HG03135 (cell line): Measurements from ENCODE around the gene TP53RK.

ENCODE experiments used
- ATAC-seq: cut with Tn5 transposase; IDR thresholded peaks from one replicate; pipeline ENCODE4 v1.9.1; 2021; ENCODE audit warnings: mild to moderate bottlenecking, moderate library complexity; ENCODE audit not compliant: unreplicated experiment

Gene TP53RK

DNA sequence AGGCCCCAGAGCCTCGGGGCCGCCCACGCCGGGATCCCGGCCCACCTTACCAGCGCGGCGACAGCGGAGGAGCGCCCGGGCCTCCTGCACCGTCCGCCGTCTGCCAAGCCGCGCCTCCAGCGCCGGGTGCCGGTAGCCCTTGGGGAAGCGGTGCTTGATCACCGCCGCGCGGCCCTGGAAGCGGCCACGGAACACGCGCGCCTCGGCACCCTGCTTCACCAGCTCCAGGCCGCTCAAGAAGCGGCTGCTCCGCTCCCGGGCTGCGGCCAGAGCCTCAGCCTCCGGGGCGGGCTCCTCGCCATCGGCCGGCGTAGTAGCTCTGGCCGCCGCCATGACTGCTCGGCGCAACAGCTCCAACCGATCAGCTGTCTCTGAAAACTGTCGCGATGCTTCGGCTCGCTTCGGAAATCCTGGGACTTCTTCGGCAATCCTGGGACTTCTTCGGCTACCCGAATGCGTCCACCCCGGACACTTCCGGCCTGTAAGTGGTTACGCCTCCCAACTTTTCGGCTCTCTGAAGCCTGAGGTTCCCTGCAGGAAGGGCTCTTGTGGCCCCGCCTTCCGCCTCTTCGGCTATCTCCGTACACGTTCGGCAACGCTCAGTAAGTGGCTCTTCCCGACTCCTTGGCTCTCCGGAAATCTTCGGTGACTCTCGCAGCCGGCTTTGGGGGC is at the start of gene TP53RK:
Gene TP53RK, minus strand, starts transcription at position 363 of the 672 bp plus-strand sequence. Its CDS starts 30 bp downstream, at position 333.
- peak; percentile 95 for ATAC-seq

DNA sequence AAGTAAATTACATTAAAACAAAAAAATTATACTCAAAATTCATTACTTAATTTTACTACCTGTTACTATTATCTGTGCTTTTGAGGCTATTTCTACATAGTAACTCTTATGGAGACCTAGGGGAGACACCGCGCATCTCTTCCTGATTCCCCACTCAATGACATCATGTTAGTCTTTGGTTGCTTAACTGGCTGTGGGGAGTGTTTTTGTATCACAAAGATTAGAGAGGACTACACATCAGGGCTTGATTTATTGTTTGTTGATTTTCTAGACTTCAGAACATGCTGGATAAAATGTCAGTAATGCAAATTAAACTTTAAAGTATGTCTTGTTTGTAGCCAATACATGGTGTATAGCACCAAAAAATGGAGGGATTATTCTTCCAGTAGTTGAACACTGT is 46.2 kb upstream of the TP53RK start:
- no peak for ATAC-seq

DNA sequence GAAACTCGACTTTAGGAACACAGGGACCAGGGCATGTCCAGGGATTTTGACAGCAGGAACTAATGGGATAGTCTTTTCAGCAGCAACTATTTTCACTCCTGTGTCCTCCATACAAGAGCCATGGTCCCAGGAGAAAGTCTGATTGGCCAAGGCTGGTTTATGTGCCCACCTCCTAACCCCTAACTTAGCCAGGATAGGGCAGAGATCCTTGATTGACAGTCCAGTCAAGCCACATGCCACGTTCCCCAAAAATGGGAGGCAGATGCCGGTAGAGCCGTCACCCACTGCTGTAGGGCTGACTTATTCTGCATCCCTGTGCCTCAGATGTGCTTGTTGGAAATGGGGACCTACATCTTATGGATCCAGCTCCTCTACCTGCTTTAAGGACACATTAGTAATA is 42.5 kb upstream of the TP53RK start:
- no peak for ATAC-seq

DNA sequence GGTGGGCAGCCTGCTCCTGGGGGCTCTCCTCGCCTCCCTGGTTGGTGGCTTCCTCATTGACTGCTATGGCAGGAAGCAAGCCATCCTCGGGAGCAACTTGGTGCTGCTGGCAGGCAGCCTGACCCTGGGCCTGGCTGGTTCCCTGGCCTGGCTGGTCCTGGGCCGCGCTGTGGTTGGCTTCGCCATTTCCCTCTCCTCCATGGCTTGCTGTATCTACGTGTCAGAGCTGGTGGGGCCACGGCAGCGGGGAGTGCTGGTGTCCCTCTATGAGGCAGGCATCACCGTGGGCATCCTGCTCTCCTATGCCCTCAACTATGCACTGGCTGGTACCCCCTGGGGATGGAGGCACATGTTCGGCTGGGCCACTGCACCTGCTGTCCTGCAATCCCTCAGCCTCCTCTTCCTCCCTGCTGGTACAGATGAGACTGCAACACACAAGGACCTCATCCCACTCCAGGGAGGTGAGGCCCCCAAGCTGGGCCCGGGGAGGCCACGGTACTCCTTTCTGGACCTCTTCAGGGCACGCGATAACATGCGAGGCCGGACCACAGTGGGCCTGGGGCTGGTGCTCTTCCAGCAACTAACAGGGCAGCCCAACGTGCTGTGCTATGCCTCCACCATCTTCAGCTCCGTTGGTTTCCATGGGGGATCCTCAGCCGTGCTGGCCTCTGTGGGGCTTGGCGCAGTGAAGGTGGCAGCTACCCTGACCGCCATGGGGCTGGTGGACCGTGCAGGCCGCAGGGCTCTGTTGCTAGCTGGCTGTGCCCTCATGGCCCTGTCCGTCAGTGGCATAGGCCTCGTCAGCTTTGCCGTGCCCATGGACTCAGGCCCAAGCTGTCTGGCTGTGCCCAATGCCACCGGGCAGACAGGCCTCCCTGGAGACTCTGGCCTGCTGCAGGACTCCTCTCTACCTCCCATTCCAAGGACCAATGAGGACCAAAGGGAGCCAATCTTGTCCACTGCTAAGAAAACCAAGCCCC is 36.2 kb upstream of the TP53RK start:
- no peak for ATAC-seq

DNA sequence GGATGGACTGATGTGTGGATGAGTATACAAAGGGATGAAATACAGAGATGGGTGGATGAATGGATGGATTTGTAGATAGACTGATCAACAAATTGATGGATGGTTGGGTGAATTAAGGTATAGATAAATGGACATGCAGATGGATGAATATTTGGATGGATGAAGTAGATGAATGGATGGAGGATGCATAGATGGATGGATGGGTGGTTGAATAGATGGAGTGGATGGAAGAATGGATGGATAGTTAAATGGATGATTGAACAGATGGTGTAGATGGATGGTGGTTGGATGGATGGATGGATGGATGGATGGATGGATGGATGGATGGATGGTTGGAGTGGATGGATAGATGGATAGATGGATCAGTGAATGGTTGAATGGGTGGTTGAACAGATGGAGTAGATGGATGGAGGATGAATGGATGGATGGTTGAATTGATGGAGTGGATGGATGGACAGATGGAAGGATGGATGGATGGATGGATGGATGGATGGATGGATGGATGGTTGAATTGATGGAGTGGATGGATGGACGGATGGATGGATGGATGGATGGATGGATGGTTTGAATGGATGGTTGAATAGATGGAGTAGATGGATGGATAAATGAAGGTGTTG is 35.2 kb upstream of the TP53RK start:
- no peak for ATAC-seq

DNA sequence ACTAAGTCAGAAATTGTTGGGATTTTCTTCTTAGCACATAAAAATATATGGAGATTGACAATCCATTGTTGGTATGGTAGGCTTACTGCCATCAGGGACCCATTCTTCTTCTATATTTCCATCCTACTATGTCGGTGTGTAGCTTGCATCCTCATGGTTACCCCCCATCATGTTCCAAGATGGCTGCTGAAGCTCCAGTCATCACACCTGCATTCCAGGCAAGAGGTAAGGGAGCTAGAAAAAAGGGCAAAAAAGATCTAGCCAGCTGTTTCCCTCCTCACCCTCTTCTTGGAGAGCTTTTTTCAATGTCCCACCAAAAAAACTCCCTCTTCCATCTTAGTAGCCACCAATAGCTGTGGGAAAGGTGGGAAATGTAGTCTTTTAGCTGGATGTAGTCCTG is 33.8 kb upstream of the TP53RK start:
- no peak for ATAC-seq

- no peak for ATAC-seq
Measured at GRCh38 chr20:46722450-46722849, 33.2 kb upstream of the TP53RK start.

DNA sequence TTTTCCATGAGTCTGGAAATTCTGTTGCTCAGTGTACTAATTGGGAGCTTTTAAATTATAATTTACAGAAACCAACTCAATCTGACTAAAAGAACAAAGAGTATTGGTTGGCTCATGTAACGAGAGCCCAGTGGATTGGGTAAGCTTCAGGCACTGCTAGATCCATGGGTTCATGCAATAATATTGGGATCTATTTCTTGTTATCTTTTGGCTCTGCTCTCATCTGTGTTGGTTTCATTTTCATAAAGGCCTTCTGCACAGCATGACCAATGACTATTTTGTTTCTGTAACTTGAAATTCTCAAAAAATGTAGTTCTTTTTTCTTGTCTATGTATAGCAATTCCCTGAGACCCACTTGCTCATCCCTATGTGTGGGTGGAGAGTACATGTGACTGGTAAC is 32.2 kb upstream of the TP53RK start:
- no peak for ATAC-seq

- no peak for ATAC-seq
Measured at GRCh38 chr20:46720776-46721425, 31.7 kb upstream of the TP53RK start.

DNA sequence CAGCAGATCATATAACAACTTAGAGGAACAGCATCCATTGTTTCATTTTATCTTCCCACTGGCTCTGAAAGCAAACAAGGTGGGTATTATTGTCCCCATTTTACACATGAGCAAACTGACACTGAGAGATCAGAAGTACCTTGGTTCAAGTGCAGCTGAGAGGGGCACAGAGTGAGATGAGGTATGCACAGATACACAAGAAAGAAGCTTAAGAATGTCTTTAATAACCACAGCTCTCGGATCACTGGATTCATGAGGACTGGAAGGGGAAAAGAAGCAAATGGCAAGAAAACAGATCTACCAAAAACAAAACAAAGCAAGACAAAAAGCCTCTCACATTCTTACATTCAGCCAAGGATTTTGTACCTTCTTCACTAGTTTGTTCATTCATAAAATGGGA is 30.8 kb upstream of the TP53RK start:
- ATAC-seq = no peak

DNA sequence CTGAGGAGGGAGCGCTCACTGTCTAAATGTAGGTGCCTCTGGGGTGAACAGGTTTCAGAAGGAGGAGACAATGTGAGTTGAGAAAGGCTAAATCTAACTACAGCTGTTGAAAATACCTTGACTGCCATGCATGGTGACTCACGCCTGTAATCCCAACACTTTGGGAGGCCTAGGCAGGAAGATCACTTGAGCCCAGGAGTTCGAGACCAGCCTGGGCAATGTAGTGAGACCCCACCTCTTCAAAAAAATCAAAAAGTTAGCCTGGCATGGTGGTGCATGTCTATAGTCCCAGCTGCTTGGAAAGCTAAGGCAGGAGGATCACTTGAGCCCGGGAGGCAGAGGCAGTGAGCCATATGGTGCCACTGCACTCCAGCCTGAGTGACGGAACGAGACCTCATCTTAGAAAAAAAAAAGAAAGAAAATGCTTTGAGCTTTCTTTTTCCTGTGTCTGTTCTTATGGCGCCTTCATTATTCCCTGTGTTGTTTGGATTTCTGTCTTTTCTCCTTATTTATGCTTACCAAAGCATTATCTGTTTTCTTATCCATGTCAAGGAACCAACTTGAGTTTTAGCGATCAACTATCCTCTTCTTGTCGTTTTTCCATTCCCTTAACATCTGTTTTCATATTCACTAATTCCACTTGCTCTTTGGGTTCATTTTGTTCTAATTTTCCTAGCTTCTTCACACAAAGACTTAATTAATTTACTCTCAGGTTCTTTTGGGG is 28.7 kb upstream of the TP53RK start:
- ATAC-seq = no peak

GRCh38 chr20:46715292-46715756 is 26.1 kb upstream of the TP53RK start:
- no peak for ATAC-seq

- no peak for ATAC-seq
Measured at GRCh38 chr20:46713957-46714834, 25.0 kb upstream of the TP53RK start.

DNA sequence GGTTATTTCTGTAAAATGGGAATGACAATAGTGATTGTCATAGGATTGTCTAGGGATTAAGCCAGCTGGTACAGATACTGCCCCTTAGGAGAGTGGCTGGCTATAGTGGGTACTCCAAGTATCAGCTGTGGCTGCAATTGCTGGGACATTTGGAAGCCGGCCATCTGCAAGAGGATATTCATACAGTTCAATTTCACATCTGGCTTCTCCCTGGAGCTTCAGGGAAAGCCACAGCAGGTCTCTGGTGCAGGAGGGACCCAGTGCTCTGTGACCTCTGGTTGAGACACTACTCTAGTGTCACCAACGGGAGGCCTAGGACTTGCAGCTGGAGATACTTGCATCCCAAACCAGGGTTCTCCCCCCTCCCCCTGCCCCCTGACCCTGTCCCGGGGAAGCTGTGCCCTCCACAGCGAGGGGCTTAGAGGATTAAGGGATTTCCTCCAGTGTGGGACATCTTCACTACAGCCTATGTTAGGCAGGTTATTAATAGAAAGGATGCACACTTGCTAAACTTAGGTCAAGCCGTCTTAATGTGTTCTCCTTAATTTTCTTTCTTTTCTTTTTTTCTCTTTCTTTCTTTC is 22.9 kb upstream of the TP53RK start:
- ATAC-seq = no peak

DNA sequence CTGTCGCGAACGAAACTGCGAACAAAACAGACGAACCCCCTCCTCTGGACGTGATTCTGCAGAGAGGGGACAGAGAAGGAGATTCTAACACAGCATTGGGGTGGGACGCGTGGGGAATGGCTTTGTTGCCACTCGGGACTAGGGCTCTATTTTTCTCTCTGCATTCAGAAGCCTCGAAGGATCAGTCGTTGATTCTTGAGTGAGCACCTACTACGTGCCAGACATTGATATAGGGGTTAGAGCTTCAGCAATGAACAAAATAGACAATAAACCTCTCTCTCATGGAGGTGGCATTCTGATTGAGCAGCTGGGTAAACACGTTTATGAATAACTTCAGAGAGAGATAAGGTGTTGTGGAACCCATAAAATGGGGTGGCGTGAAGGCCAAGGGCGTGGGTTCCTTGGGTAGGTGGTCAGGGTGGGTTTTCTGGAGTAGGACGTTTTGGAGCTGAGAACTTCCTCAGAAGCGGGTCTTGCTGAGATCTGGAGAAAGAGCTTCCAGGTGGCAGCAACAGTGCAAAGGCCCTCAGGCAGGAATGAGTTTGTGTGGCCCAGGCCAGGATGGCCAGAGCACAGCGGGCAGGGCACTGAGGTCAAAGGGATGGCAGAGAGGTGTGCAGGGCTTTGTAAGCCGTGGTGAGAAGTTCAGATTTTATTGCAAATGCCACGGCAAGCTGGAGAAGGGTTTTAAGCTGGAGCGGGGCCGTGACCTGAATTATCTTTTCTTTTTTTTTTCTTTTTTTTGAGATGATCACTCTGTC is 21.1 kb upstream of the TP53RK start:
- ATAC-seq = no peak

- ATAC-seq = no peak
Measured at GRCh38 chr20:46709459-46710152, 20.4 kb upstream of the TP53RK start, which contains the start of gene SLC2A10. Gene SLC2A10 (plus strand): TSS chr20:46709649. CDS start chr20:46709737, 88 bp downstream.

DNA sequence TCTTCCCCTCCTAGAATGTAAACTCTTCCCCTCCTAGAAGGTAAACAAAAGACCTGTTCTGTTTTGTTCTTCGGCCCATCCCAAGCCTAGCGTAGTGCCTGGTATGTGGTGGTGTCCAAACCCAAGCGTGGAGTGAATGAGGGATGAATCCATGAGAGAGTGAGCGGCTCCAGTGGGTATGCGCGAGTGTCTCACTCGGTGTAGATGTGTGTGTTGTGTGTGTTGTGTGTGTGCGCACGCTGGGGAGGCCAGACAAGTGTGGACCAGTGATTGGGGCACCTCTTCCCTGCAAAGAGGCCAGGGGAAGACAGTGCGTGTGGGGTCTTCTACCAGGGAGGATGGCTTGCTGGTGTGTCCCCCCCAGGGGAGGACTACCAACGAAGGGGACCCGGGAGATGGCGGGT is 19.8 kb upstream of the TP53RK start:
- ATAC-seq = no peak
